NCI-H2171 treated with DMSO at 0.1 percent for 48 hours (cell line): ENCODE measurements around the gene RTN4RL2.
A peak's percentile ranks its signal among the peaks of the same experiment; 100 is the strongest.

ENCODE experiments used
- DNase-seq: peaks from one replicate; lab custom pipeline; 2025; lab: John Stamatoyannopoulos, UW

RTN4RL2 gene

GRCh38 chr11:57481315-57481714 lies 21.0 kb downstream of the RTN4RL2 start:
- no peak for DNase-seq

DNA sequence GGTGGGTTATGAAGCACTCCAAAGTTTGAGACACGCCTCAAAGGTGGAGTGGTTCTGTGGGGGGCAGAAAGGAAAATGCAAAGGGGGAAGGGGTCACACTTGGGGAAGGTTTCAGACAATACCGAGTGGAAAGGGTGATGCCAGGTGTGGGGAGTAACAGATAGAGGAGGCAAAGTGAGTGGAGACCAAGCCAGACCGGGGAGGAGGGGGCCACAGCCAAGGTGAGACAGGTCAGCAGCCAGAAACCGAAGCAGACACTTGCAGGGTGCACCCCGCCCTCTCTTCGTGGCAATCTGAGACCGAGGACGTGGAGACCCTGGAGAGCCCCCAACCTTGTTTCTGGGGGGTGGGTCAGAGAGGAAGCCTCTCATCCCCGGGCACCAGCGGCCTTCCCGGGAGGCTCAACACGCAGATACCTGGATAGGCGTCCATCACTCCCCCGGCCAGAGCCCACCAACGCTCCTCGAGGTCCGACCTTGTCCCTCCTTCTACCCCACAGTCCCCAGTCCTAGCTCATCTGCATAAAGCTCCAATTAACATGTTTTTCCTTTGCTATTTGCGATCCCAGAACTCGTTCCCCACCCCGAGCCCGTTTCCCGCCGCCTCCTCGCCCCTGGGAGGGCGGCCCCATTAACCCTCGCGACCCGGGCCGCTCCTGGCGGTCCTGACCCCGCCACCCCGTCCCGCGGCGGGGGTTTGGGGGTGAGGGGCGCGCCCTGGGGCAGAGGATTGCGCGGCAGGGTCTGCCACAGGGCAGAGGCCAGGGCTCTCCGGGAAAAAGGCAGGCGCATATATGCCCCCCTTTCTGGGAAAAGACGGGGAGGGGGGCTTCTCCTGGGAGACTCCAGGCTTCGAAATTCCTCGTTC lies 21.8 kb downstream of the RTN4RL2 start:
- DNase-seq = peak; percentile 52

DNA sequence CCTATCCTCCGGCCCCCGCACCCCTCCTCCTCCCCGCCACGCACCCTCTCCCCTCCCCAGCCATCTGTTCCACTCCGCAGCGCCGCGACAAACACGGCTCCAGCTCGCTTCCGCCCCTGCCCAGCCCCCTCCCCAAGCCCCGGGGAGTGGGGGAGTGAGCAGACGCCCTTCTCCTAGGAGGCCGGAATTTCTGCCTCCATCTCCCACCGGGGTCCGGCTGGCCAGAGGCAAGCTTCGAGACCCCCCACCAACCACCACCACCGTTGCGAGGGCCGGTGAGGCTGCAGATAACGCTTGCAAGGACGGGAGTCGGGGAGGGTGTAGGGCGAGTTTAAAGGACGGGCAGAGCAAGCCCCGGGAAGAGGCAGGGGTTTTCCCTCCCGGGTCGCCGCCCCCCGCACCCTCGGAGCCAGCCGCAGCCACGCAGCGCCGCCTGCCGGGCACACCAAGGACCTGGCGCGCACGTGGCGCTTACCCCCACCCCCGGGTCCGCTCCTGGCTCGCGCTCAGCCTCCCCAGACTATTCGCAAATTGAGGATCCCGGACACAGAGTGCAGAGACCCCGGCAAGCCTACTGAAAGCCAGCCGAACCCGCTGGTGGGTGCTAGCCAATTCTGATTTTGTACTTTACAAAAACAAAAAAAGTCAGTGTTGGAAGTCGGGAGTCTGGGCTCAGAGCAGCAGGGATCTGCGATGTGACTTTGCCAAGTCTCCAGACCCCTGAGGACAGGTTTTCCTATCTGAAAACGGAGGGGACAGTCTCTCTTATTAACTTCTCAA lies 22.6 kb downstream of the RTN4RL2 start:
- DNase-seq = peak; percentile 89

DNA sequence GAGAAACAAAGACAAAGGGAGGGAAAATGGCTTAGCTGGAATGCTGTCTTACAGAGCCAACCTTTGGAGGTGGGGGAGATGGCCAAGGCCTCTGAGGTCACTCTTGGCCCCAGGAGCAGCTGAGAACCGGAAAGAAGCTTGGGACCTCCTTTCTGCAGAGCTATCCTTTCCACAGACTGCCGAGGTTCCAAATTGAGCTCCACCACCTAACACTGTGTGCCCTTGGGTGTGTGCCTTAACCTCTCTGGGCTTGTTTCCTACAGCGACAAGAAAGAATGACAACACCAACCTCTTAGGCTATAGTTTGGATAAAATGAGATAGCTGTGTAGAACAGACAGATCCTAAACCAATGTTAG lies 23.2 kb downstream of the RTN4RL2 start:
- DNase-seq = no peak

GRCh38 chr11:57484141-57484710 lies 23.9 kb downstream of the RTN4RL2 start:
- DNase-seq = no peak

DNA sequence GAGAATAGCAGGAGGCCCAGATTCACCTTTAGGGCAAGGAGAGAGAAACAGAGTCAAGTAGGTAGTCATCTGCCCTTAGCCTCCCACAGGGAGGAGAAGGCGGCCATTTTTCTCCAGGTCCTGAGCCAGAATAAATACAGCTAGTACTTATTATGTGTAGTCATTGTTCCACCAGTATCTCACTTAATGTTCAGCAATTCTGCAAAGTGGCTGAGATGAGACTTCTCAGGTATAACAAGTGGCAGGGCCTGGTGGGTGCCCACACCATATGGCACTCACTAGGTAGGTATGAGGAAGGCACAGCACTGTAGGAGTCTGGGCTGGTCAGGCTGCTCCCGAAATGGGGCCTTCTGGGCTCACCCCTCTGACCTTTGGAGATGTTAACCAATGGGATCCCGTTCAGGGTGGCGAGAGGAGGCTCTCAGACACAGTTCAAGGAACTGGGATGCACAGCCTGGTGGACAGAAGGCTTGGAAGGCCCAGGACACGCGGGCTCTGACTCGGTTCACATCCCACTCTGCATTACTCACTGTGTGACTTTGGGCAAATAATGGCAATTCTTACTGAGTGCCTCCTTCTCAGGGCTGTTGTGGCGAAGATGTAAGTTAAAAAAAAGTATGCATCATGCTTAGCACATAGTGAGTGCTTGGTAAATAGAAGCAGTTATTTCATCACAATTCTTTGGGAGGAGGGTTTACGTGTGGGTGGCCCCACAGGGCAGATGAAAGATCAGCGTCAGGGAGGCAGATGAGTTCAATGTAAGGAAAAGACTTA lies 25.1 kb downstream of the RTN4RL2 start:
- DNase-seq = no peak

- DNase-seq = no peak
These were observed 26.9 kb downstream of the RTN4RL2 start for GRCh38 chr11:57487021-57487778.

GRCh38 chr11:57487920-57488659 lies 27.8 kb downstream of the RTN4RL2 start:
- no peak for DNase-seq

DNA sequence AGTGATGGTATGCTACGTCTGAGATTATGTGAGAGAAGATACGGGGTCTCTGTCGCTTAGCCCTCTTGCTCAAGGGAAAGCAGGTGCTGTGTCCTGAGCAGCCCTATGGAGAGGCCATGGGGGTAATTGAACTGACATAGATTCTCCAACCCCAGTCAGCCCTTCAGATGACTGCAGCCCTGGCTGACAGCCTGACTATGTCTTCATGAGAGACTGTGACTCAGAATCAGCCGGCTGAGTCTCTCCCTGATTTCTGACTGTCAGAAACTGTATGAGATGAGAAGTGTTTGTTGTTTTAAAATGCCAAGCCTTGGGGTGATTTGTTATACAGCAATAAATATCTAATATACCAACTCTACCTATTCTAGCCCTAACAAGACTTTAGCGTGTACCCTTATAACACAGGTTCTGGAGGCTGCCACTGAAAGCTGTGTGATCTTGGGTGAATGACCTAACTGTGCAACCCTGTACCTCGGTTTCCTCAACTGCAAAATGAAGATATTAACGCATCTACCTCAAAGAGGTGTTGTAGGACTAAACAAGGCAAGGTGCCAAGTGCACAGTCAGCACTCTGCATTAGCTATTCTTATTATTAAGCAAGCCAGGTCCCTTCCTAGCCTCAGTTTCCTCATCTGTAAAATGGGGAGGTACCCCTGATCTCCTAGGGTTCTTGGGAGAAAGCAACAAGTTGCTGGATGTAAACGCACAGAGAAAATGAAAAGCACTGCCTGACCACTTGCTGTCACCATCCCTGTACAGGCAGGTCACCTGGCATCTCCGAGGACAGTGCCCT lies 30.3 kb downstream of the RTN4RL2 start:
- no peak for DNase-seq

- peak; percentile 11 for DNase-seq
These were observed 31.2 kb downstream of the RTN4RL2 start for GRCh38 chr11:57491371-57492061.

DNA sequence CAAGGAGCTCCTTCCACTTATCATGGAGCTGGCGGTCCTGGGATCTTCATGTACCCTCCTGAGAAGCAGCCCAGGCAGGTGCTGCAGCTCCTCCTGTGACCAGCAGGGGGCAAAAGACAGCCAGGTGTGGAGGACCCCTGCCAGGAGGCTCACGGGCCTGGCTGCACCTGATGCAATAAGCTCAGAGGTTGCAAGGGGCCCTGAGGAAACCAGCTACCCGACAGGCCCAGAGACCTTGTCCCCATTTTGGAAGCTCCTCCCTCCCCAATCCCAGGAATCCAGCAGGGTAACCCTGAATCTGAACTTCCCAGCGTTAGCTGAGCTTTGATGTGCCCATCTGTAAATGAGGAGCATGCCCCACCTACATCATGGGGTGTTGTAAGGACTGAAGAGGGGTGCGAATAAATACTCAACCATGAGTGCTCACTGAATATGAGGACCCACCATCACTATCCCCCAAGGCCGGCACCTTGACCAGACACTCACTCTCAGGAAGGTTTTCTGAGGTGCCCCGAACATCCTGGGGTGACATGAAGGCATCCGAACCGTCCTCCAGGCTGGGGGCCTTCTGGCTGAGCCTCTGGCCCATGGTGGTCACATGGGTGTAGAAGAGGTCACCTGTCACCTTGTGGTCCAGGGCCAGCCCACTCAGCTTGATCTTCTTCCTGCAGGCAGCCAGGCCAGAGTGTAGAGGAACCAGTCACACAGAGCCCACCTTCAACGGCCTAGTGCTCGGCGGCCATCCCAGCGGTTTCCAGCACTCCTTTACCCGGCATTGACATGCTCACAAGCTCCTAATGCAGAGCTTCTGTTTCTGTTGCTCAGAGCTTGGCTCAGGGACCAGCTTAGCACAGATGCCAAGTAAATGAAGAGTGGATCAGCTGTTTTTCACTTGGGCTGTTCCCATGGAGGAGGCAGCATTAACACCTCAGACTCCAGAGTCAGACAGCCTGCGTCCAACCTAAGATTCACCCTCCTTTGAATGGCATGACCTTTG lies 33.5 kb downstream of the RTN4RL2 start:
- DNase-seq = peak; percentile 66

DNA sequence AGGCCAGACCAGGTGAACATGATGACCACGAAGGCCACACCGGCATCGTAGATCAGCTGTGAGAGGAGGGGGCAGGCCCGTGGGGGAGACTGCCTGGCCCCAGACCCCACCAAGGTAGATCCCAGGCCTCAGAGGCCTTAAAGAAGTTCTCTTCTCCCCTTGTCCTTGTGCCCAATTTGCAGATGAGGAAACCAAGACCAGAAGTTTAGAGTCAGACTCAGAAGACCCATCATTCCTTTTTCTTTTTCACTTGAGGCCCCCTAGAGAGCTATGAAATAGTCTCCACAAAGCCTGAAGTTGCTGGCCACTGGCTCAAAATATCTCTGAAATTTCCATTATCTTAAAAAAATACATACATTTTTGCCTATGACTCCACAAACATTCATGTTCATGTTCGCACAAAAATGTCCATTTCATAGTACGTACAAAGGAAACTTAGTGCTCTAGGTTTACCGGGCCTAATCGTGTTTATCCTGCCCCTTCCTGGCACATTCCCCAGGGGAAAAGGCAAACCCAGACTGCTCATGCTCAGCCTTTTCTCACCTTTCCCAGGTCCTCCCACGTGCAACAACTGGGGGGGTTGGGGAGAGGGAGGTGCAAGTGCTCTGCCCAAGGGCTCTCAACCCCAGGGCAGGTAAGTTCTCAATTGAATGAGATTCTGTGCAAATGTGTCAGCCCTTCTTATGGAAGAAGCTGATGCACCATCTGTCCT lies 35.9 kb downstream of the RTN4RL2 start:
- peak; percentile 35 for DNase-seq

DNA sequence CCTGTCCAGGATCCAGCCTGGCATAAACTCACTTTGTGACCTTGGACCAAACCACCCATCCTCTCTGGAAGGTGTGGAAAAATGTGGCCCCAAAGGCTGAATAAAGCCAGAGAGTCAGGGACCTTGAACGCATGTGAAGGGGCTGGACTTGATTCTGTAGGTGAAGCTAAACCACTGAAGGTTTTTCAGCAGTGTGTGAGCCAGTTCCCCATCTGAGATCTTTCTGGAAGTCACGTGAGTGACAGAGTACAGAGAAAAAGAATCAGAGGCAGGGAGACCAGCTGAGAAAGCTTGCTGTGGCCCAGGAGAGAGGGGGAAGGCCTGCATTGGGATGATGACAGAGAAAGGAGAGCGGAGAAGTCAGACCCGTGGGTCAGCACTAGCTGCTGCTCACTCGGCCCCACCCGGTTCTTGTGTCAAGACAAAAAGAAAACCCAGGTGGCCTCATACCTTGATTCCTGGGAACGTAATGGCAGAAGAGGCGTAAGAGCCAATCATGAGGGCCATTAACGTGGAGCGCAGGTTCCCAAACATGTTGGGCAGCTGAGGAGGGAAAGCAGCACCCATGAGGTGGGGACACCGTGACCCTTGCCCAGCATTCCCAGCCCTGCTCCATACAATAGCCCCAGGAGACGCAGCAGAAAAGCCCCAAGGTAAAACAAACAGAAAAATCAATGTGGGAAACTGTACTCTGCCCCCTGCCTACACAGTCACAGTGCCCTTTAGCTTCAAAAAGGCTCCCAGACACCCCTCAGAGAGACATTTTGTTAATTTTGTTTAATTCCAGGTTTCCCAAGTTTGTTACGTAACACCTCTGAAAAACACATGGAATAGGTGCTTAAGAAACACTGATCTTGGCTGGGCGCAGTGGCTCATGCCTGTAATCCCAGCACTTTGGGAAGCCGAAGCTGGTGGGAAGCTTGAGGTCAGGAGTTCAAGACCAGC lies 37.2 kb downstream of the RTN4RL2 start:
- no peak for DNase-seq

DNA sequence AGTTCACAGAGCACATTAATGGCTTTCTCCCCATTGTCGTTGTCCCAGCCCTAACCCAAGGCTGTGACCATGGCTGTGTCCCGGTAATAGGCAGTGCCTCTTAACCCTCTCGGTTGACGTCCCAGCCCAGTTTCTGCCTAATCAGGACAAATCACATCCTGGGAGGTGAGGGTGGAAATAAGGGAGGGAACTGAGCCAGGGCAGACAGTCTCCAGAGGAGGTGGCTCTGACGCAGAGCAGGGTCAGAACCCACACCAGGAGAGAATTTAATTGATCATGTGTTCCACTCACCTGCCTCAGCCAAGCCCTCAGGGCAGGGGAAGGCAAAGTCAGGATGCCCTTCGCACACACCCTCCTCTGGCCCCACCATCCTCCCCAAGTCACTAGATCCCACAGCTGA lies 38.2 kb downstream of the RTN4RL2 start:
- DNase-seq = no peak

GRCh38 chr11:57499413-57499982 lies 39.2 kb downstream of the RTN4RL2 start:
- DNase-seq = peak; percentile 90

- DNase-seq = peak; percentile 29
These were observed 39.7 kb downstream of the RTN4RL2 start for GRCh38 chr11:57499983-57500461.
